Lower leg skin (tissue), 3 donors: Measurements from ENCODE around the gene LUZP1.

Source experiments
- POLR2A ChIP-seq, 2 donors: fragments of 450-650 bp; IDR thresholded peaks; one replicate each; pipeline ENCODE4 v1.6.1; 2016 to 2017; ENCODE audit warnings: antibody characterized with exemption in 2 of 2, mild to moderate bottlenecking in 1 of 2, moderate library complexity in 1 of 2
- TF ChIP-seq, protein P1 (sequence below), 3 donors: fragments of 450-650 bp; IDR thresholded peaks; one replicate each; pipeline ENCODE4 v1.5.1; 2016; ENCODE audit warnings: antibody characterized with exemption in 3 of 3, mild to moderate bottlenecking in 3 of 3, moderate library complexity in 2 of 3

GRCh38 chr1:23035823-23036452, 132.7 kb downstream of the LUZP1 start:
- TF ChIP-seq POLR2A (IDR thresholded peaks at IDR 0.05) = no peak
- TF ChIP-seq, protein P1, sequence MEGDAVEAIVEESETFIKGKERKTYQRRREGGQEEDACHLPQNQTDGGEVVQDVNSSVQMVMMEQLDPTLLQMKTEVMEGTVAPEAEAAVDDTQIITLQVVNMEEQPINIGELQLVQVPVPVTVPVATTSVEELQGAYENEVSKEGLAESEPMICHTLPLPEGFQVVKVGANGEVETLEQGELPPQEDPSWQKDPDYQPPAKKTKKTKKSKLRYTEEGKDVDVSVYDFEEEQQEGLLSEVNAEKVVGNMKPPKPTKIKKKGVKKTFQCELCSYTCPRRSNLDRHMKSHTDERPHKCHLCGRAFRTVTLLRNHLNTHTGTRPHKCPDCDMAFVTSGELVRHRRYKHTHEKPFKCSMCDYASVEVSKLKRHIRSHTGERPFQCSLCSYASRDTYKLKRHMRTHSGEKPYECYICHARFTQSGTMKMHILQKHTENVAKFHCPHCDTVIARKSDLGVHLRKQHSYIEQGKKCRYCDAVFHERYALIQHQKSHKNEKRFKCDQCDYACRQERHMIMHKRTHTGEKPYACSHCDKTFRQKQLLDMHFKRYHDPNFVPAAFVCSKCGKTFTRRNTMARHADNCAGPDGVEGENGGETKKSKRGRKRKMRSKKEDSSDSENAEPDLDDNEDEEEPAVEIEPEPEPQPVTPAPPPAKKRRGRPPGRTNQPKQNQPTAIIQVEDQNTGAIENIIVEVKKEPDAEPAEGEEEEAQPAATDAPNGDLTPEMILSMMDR (IDR thresholded peaks at IDR 0.05) = no peak
